CD4-positive, alpha-beta memory T cell (primary cell): ENCODE results near the gene CTNNA1. TPM values are rescaled to one million over a fixed set of nuclear protein-coding genes. Genes with fewer than 3 reads are reported as not detected.

Experiments
- CTCF ChIA-PET: fragments of 350-600 bp; sonication (Branson Sonifier 250); formaldehyde crosslinking; loops from one replicate; lab custom pipeline; 2021; ENCODE audit warnings: inconsistent platforms; ENCODE audit not compliant: partially characterized antibody; lab: Charles Lee
- POLR2A ChIA-PET: fragments of 350-600 bp; sonication (Branson Sonifier 250); formaldehyde crosslinking; loops from one replicate; lab custom pipeline; 2021; ENCODE audit not compliant: partially characterized antibody; lab: Charles Lee
- DNase-seq, 5 donors: peaks; one replicate each; pipeline versions ENCODE4 v3.0.0 to v3.0.0-alpha.2; 2020 to 2022; ENCODE audit warnings: mixed read lengths in 1 of 5
- H3K27ac ChIP-seq: one replicate; pipeline ENCODE4 v1.7.0; 2013; ENCODE audit warnings: low read depth, low read length
- H3K27me3 ChIP-seq: 2 replicates; pipeline ENCODE4 v1.7.0; 2013; ENCODE audit warnings: mild to moderate bottlenecking, low read length, moderate library complexity; ENCODE audit not compliant: insufficient read depth
- H3K36me3 ChIP-seq: 2 replicates; pipeline ENCODE4 v1.7.0; 2013; ENCODE audit warnings: mild to moderate bottlenecking, low read length, moderate library complexity; ENCODE audit not compliant: insufficient read depth
- H3K4me1 ChIP-seq: 2 replicates; pipeline ENCODE4 v1.7.0; 2013; ENCODE audit warnings: mild to moderate bottlenecking, low read length, moderate library complexity; ENCODE audit not compliant: insufficient read depth
- H3K4me3 ChIP-seq, 2 donors: one replicate each; pipeline ENCODE4 v1.7.0; 2013; ENCODE audit warnings: low read length in 2 of 2, mild to moderate bottlenecking in 1 of 2
- H3K9me3 ChIP-seq, 2 donors: one replicate each; pipeline ENCODE4 v1.7.0; 2013; ENCODE audit warnings: low read length in 2 of 2, control low read depth in 1 of 2; ENCODE audit not compliant: control insufficient read depth in 1 of 2
- H3K27ac Mint-ChIP-seq, 7 donors: one replicate each; pipeline ENCODE4 v1.8.0; 2020 to 2021; ENCODE audit warnings: mixed read lengths in 7 of 7, mild to moderate bottlenecking in 6 of 7, inconsistent platforms in 3 of 7, moderate library complexity in 3 of 7
- H3K27me3 Mint-ChIP-seq, 2 donors: one replicate each; pipeline ENCODE4 v1.8.0; 2020 to 2021; ENCODE audit warnings: mixed read lengths in 2 of 2
- H3K36me3 Mint-ChIP-seq, 2 donors: one replicate each; pipeline ENCODE4 v1.8.0; 2020 to 2021; ENCODE audit warnings: mixed read lengths in 2 of 2, inconsistent platforms in 1 of 2, mild to moderate bottlenecking in 1 of 2
- H3K4me1 Mint-ChIP-seq, 4 donors: one replicate each; pipeline ENCODE4 v1.8.0; 2020 to 2021; ENCODE audit warnings: mixed read lengths in 4 of 4, mild to moderate bottlenecking in 1 of 4
- H3K4me3 Mint-ChIP-seq, 8 donors: one replicate each; pipeline ENCODE4 v1.8.0; 2020 to 2021; ENCODE audit warnings: mixed read lengths in 8 of 8, mild to moderate bottlenecking in 7 of 8, moderate library complexity in 6 of 8, inconsistent platforms in 3 of 8
- H3K9me3 Mint-ChIP-seq, 8 donors: one replicate each; pipeline ENCODE4 v1.8.0; 2020 to 2021; ENCODE audit warnings: mixed read lengths in 8 of 8, mild to moderate bottlenecking in 5 of 8, inconsistent platforms in 3 of 8, moderate library complexity in 1 of 8
- intact Hi-C: fragments of 100-400 bp; cut with micrococcal nuclease; formaldehyde crosslinking; loops from one replicate; pipeline ENCODE4 v1.15.1; 2023
- polyA plus RNA-seq, 2 donors: library from polyadenylated mRNA; unstranded; fragments of 300-500 nt; fragmentation: Illumina TruSeq; gene quantifications; one replicate each; pipeline ENCODE4 v1.2.3, GENCODE V29; 2021
- total RNA-seq, 2 experiments: library from RNA; stranded (reverse); gene quantifications; one replicate each; pipeline ENCODE4 v1.2.3, GENCODE V29; 2021

The CTNNA1 gene
- total and polyA plus RNA-seq, 4 experiments from 2014 or later = 10.1 to 26.1 (median 17.4) TPM

GRCh38 chr5:138901716-138902115 lies 148.5 kb downstream of the CTNNA1 start:
- H3K36me3 ChIP-seq = no peaks in the 10 kb centered on the region
- no peak overlapping the region for H3K4me3 ChIP-seq
- Mint-ChIP-seq H3K4me1 (peaks cover 5 to 15% (median 9%) of the 10 kb centered on the region in 4 donors), H3K27ac (peak overlapping the region in 1 of 7 donors; percentile 19), H3K4me3 (no peak overlapping the region), H3K27me3 (no peaks in the 10 kb centered on the region), H3K9me3 (no peaks in the 10 kb centered on the region), H3K36me3 (peaks cover 9 to 15% of the 10 kb centered on the region in 2 donors)
- H3K27ac ChIP-seq = no peak overlapping the region
- no peak for DNase-seq
- no peaks in the 10 kb centered on the region for H3K27me3 ChIP-seq
- peaks cover 4% of the 10 kb centered on the region for H3K4me1 ChIP-seq
- CTCF ChIA-PET = no interaction called here
- H3K9me3 ChIP-seq = no peaks in the 10 kb centered on the region
- POLR2A ChIA-PET = no interaction called here
- intact Hi-C loops = no loop called here

GRCh38 chr5:138903130-138903775 lies 150.0 kb downstream of the CTNNA1 start:
- peaks cover 5 to 15% (median 9%) of the 10 kb centered on the region in 4 donors for H3K4me1 Mint-ChIP-seq
- no peak overlapping the region for H3K27ac Mint-ChIP-seq
- intact Hi-C loops = no loop called here
- H3K36me3 Mint-ChIP-seq = peaks cover 9 to 18% of the 10 kb centered on the region in 2 donors
- no peak overlapping the region for H3K27ac ChIP-seq
- no peak overlapping the region for H3K4me3 ChIP-seq
- no peaks in the 10 kb centered on the region for H3K36me3 ChIP-seq
- H3K4me3 Mint-ChIP-seq = no peak overlapping the region
- POLR2A ChIA-PET = no interaction called here
- H3K27me3 Mint-ChIP-seq = no peaks in the 10 kb centered on the region
- CTCF ChIA-PET = no interaction called here
- H3K4me1 ChIP-seq = peaks cover 4% of the 10 kb centered on the region
- H3K27me3 ChIP-seq = no peaks in the 10 kb centered on the region
- no peaks in the 10 kb centered on the region for H3K9me3 ChIP-seq
- DNase-seq = no peak
- H3K9me3 Mint-ChIP-seq = no peaks in the 10 kb centered on the region

- intact Hi-C loops = no loop called here
- H3K9me3 Mint-ChIP-seq = no peaks in the 10 kb centered on the region
- H3K27ac ChIP-seq = no peak overlapping the region
- no peak overlapping the region for H3K4me3 Mint-ChIP-seq
- H3K4me3 ChIP-seq = no peak overlapping the region
- H3K27ac Mint-ChIP-seq = no peak overlapping the region
- no peak for DNase-seq
- H3K36me3 ChIP-seq = no peaks in the 10 kb centered on the region
- no peaks in the 10 kb centered on the region for H3K9me3 ChIP-seq
- H3K36me3 Mint-ChIP-seq = peaks cover 10 to 18% of the 10 kb centered on the region in 2 donors
- H3K4me1 Mint-ChIP-seq = peaks cover 2 to 13% (median 5%) of the 10 kb centered on the region in 4 donors
- ChIA-PET CTCF (no interaction called here), POLR2A (no interaction called here)
- H3K27me3 ChIP-seq = no peaks in the 10 kb centered on the region
- H3K4me1 ChIP-seq = no peaks in the 10 kb centered on the region
- no peaks in the 10 kb centered on the region for H3K27me3 Mint-ChIP-seq
Measured at GRCh38 chr5:138905541-138905940, 152.3 kb downstream of the CTNNA1 start.

- H3K27ac Mint-ChIP-seq = no peak overlapping the region
- H3K9me3 Mint-ChIP-seq = no peaks in the 10 kb centered on the region
- no peak overlapping the region for H3K4me3 Mint-ChIP-seq
Measured at GRCh38 chr5:138909734-138910133, 156.5 kb downstream of the CTNNA1 start.

GRCh38 chr5:138910546-138911185 lies 157.4 kb downstream of the CTNNA1 start:
- Histone ChIP-seq H3K27ac (no peak overlapping the region), H3K36me3 (no peaks in the 10 kb centered on the region), H3K27me3 (no peaks in the 10 kb centered on the region), H3K9me3 (no peaks in the 10 kb centered on the region), H3K4me1 (no peaks in the 10 kb centered on the region), H3K4me3 (no peak overlapping the region)
- no peaks in the 10 kb centered on the region for H3K9me3 Mint-ChIP-seq
- H3K27me3 Mint-ChIP-seq = no peaks in the 10 kb centered on the region
- H3K4me1 Mint-ChIP-seq = peaks cover 0 to 6% (median 0%) of the 10 kb centered on the region in 4 donors
- peak overlapping the region in 1 of 7 donors; percentile 49 for H3K27ac Mint-ChIP-seq
- intact Hi-C loops = no loop called here
- H3K36me3 Mint-ChIP-seq = peaks cover 5 to 18% of the 10 kb centered on the region in 2 donors
- CTCF ChIA-PET = no interaction called here
- H3K4me3 Mint-ChIP-seq = no peak overlapping the region
- DNase-seq = no peak
- POLR2A ChIA-PET = no interaction called here

More at GRCh38 chr5:138909734-138910133, 156.5 kb downstream of the CTNNA1 start:
- no peak for DNase-seq
- no peaks in the 10 kb centered on the region for H3K36me3 ChIP-seq
- H3K27ac ChIP-seq = no peak overlapping the region
- H3K27me3 ChIP-seq = no peaks in the 10 kb centered on the region
- CTCF ChIA-PET = no interaction called here
- no peak overlapping the region for H3K4me3 ChIP-seq
- H3K4me1 ChIP-seq = no peaks in the 10 kb centered on the region
- Mint-ChIP-seq H3K4me1 (peaks cover 0 to 6% (median 0%) of the 10 kb centered on the region in 4 donors), H3K27me3 (no peaks in the 10 kb centered on the region), H3K36me3 (peaks cover 5 to 14% of the 10 kb centered on the region in 2 donors)
- POLR2A ChIA-PET = no interaction called here
- intact Hi-C loops = no loop called here
- H3K9me3 ChIP-seq = no peaks in the 10 kb centered on the region

- DNase-seq = no peak
- no peaks in the 10 kb centered on the region for H3K27me3 ChIP-seq
- H3K4me3 ChIP-seq = no peak overlapping the region
- no peak overlapping the region for H3K27ac ChIP-seq
- POLR2A ChIA-PET = no interaction called here
- Mint-ChIP-seq H3K27ac (no peak overlapping the region), H3K27me3 (no peaks in the 10 kb centered on the region), H3K9me3 (no peaks in the 10 kb centered on the region), H3K36me3 (peaks cover 2 to 18% of the 10 kb centered on the region in 2 donors), H3K4me3 (no peak overlapping the region), H3K4me1 (peaks cover 0 to 6% (median 0%) of the 10 kb centered on the region in 4 donors)
- intact Hi-C loops = no loop called here
- H3K4me1 ChIP-seq = no peaks in the 10 kb centered on the region
- no peaks in the 10 kb centered on the region for H3K36me3 ChIP-seq
- CTCF ChIA-PET = no interaction called here
- H3K9me3 ChIP-seq = no peaks in the 10 kb centered on the region
Measured at GRCh38 chr5:138911441-138911840, 158.2 kb downstream of the CTNNA1 start.

GRCh38 chr5:138912093-138912492 lies 158.9 kb downstream of the CTNNA1 start:
- CTCF ChIA-PET = no interaction called here

More at GRCh38 chr5:138912093-138912492, 158.9 kb downstream of the CTNNA1 start:
- H3K27ac ChIP-seq = no peak overlapping the region
- Mint-ChIP-seq H3K4me3 (no peak overlapping the region), H3K36me3 (peaks cover 2 to 13% of the 10 kb centered on the region in 2 donors), H3K27me3 (no peaks in the 10 kb centered on the region), H3K9me3 (no peaks in the 10 kb centered on the region), H3K4me1 (peaks cover 0 to 6% (median 0%) of the 10 kb centered on the region in 4 donors), H3K27ac (peak overlapping the region in 1 of 7 donors; percentile 11)
- no peak overlapping the region for H3K4me3 ChIP-seq
- no peaks in the 10 kb centered on the region for H3K36me3 ChIP-seq
- no peaks in the 10 kb centered on the region for H3K9me3 ChIP-seq
- no peak for DNase-seq
- intact Hi-C loops = no loop called here
- POLR2A ChIA-PET = no interaction called here
- H3K4me1 ChIP-seq = no peaks in the 10 kb centered on the region
- no peaks in the 10 kb centered on the region for H3K27me3 ChIP-seq
